ENCODE results near the gene CASZ1. TPM values are rescaled to one million over a fixed set of nuclear protein-coding genes. Genes with fewer than 3 reads are reported as not detected.

Gene CASZ1
- polyA plus RNA-seq, 1 experiment, result 0.06 TPM

DNA sequence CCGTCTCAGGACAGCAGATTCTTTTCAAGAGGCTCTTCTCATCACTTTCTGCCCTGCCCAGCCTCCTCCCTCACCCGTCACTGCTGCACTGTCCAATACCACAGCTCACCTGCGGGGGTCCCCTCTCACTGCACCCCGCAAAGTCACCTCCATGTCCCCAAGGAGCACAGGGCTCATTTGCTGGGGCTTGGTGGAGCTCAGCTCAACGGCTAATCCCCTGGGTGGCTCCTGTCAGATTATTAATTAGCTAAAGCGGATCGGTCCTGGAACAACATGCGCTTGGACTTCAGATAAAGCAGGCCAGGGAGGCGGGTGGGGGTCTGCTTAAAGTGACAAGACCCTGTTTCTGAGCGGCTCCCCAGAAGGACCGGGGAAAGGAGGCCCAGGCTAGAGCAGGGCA lies 43.1 kb downstream of the CASZ1 start:
- peaks cover 3% of the 10 kb centered on the region; the same call in 1 of the 2 replicates for H3K9me3 ChIP-seq (ENCODE audit: control insufficient read depth, insufficient read depth, low read length)
- no peak overlapping the region for H3K4me3 ChIP-seq (ENCODE audit: low read depth, low read length)
- ChIA-PET POLR2A (interaction anchor here (0.6 kb wide), 1 partner anchor 102 kb away, joined by 3 read pairs; no protein-coding TSS in a partner anchor), CTCF (no interaction called here)
- TF ChIP-seq, protein P1, sequence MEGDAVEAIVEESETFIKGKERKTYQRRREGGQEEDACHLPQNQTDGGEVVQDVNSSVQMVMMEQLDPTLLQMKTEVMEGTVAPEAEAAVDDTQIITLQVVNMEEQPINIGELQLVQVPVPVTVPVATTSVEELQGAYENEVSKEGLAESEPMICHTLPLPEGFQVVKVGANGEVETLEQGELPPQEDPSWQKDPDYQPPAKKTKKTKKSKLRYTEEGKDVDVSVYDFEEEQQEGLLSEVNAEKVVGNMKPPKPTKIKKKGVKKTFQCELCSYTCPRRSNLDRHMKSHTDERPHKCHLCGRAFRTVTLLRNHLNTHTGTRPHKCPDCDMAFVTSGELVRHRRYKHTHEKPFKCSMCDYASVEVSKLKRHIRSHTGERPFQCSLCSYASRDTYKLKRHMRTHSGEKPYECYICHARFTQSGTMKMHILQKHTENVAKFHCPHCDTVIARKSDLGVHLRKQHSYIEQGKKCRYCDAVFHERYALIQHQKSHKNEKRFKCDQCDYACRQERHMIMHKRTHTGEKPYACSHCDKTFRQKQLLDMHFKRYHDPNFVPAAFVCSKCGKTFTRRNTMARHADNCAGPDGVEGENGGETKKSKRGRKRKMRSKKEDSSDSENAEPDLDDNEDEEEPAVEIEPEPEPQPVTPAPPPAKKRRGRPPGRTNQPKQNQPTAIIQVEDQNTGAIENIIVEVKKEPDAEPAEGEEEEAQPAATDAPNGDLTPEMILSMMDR (IDR thresholded peaks at IDR 0.05; ENCODE audit: low read depth, low read length), result no peak
- DNase-seq (ENCODE audit: low read depth, low spot score), result no peak
- no peak overlapping the region for H3K27ac ChIP-seq (ENCODE audit: low read depth, low read length)
- peaks cover 39% of the 10 kb centered on the region for H3K27me3 ChIP-seq (ENCODE audit: control insufficient read depth, insufficient read depth, low read length)

DNA sequence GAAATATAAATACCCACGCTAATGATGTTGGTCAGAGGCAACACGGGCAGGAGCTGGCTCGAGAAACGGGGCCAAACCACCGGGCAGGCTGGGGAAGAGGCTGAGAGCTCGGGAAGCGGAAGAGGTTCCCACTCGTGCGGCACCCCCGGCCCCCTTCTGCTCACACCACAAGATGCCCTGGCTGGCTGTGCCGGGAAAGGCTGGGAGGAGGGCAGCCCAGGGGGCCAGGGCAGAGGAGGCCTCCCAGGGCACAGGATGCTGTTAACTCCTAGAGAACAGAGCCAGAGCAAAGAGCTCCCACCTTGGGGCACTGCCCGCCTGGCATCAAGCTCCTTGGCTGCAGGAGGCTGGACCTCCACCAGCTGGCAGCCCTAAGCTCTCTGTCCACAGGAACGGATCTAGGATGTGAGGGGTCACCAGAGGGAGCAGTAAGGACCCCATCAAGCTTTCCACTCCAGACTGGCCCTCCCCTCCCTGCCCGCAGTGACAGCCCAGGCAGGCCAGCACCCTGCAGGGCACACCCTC lies 44.8 kb downstream of the CASZ1 start:
- Histone ChIP-seq H3K27me3 (ENCODE audit: control insufficient read depth, insufficient read depth, low read length) (peaks cover 40% of the 10 kb centered on the region), H3K4me3 (ENCODE audit: low read depth, low read length) (no peak overlapping the region), H3K27ac (ENCODE audit: low read depth, low read length) (no peak overlapping the region), H3K9me3 (ENCODE audit: control insufficient read depth, insufficient read depth, low read length) (peaks cover 3% of the 10 kb centered on the region; the same call in 1 of the 2 replicates)
- no peak for DNase-seq (ENCODE audit: low read depth, low spot score)
- TF ChIP-seq, protein P1 (IDR thresholded peaks at IDR 0.05; ENCODE audit: low read depth, low read length), result no peak
- ChIA-PET POLR2A (no interaction called here), CTCF (interaction anchor here (0.7 kb wide), 1 partner anchor 13 kb away, joined by 6 read pairs; no protein-coding TSS in a partner anchor)

DNA sequence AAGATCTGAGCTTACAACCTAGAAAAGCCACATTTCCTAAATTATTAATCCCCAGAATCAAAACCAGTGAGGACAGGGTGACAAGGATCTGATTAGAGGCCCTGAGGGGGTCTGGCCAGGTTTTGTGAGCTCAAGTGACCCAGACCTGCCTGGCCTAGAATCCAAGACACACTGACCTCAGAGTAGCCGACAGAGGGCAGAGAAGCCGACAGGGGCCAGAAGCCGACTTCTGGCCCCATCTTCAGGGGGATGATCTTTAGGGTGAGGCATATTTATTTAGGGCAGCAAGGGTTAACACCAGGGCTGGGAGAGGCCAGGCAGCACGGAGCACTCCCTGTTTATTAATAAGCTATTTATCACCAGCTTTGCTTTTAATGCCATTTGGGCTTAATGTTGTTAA lies 45.3 kb downstream of the CASZ1 start:
- CTCF ChIA-PET, result interaction anchor here (0.6 to 0.7 kb wide), 2 partner anchors 12 to 186 kb away, joined by 4 to 6 read pairs; no protein-coding TSS in a partner anchor
- H3K27me3 ChIP-seq (ENCODE audit: control insufficient read depth, insufficient read depth, low read length), result peaks cover 36% of the 10 kb centered on the region
- DNase-seq (ENCODE audit: low read depth, low spot score), result no peak
- no peak overlapping the region for H3K27ac ChIP-seq (ENCODE audit: low read depth, low read length)
- no peak overlapping the region for H3K4me3 ChIP-seq (ENCODE audit: low read depth, low read length)
- H3K9me3 ChIP-seq (ENCODE audit: control insufficient read depth, insufficient read depth, low read length), result peaks cover 3% of the 10 kb centered on the region; the same call in 1 of the 2 replicates
- POLR2A ChIA-PET, result no interaction called here
- TF ChIP-seq, protein P1 (IDR thresholded peaks at IDR 0.05; ENCODE audit: low read depth, low read length), result no peak

DNA sequence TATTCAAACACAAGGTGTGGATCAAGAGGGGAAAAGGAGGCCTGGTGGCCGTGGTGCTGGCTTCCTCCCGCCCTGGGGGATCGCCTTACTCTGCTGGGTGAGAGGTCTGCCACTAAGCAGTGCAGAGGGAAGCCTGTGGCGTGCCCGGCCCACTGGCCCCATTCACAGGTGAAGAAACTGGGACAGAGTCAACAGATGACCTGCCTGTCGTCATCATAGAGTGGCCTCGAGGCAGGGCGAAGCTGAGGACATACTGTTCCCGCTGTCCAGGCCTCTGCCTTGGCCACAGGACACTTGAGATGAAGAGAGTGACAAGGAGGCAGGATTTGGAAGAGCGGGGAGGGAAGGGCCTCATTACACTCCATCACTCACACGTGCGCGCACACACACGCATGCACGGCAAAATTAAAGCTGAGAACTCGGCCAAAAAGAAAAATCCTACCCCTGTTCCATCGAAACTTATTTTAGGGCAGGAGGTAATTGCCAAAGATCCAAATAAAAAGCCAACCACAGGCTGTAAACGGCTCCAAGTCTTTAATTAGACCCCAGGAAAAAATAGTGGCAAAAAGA lies 50.5 kb downstream of the CASZ1 start:
- POLR2A ChIA-PET, result no interaction called here
- CTCF ChIA-PET, result interaction anchor here (0.6 kb wide), 1 partner anchor 137 kb away, joined by 7 read pairs; no protein-coding TSS in a partner anchor
- DNase-seq (ENCODE audit: low read depth, low spot score), result no peak
- H3K9me3 ChIP-seq (ENCODE audit: control insufficient read depth, insufficient read depth, low read length), result no peaks in the 10 kb centered on the region; the same call in 1 of the 2 replicates
- no peak overlapping the region for H3K27ac ChIP-seq (ENCODE audit: low read depth, low read length)
- peaks cover 41% of the 10 kb centered on the region for H3K27me3 ChIP-seq (ENCODE audit: control insufficient read depth, insufficient read depth, low read length)
- TF ChIP-seq, protein P1 (IDR thresholded peaks at IDR 0.05; ENCODE audit: low read depth, low read length), result no peak
- H3K4me3 ChIP-seq (ENCODE audit: low read depth, low read length), result no peak overlapping the region

DNA sequence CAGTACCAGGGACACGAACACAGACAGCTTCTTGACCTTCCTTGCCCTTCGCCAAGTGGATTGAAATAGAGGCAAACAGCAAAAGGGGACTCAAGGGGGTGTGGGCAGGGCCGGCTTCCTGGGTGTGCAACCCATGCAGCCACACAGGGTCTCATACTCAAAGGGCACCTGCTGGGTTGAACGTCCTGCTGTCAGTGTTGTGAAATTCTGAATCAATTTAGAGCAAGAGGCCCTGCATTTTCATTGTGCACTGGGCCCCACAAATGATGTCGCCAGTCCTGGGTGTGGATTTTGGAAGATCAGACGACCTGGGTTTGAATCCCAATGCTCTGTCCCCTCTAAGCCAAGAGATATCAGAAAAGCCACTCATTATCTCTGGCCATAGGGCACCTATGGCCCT lies 51.1 kb downstream of the CASZ1 start:
- ChIA-PET CTCF (no interaction called here), POLR2A (no interaction called here)
- TF ChIP-seq, protein P1 (IDR thresholded peaks at IDR 0.05; ENCODE audit: low read depth, low read length), result no peak
- no peak for DNase-seq (ENCODE audit: low read depth, low spot score)
- H3K27ac ChIP-seq (ENCODE audit: low read depth, low read length), result no peak overlapping the region
- H3K27me3 ChIP-seq (ENCODE audit: control insufficient read depth, insufficient read depth, low read length), result peaks cover 41% of the 10 kb centered on the region
- H3K4me3 ChIP-seq (ENCODE audit: low read depth, low read length), result no peak overlapping the region
- H3K9me3 ChIP-seq (ENCODE audit: control insufficient read depth, insufficient read depth, low read length), result no peaks in the 10 kb centered on the region; the same call in 1 of the 2 replicates
